KOPT-K1 (cell line): ENCODE measurements around the gene LRRC4C.

ENCODE experiments used
- H3K27ac ChIP-seq: fragments of 200-600 bp; sonication (generic); 2 replicates; pipeline ENCODE4 v1.5.1; 2016; ENCODE audit warnings: antibody characterized with exemption, mild to moderate bottlenecking, low read depth, low read length; ENCODE audit not compliant: poor library complexity, severe bottlenecking
- H3K36me3 ChIP-seq: fragments of 200-600 bp; sonication (generic); 2 replicates; pipeline ENCODE4 v1.5.1; 2017; ENCODE audit warnings: antibody characterized with exemption, mild to moderate bottlenecking, low read length, moderate library complexity; ENCODE audit not compliant: insufficient read depth
- H3K9me3 ChIP-seq: fragments of 200-600 bp; sonication (generic); 2 replicates; pipeline ENCODE4 v1.5.1; 2017; ENCODE audit warnings: antibody characterized with exemption, low read length, mild to moderate bottlenecking; ENCODE audit not compliant: insufficient read depth, poor library complexity, severe bottlenecking

Gene LRRC4C

GRCh38 chr11:41206388-41206787 lies 253.1 kb downstream of the LRRC4C start:
- no peak overlapping the region for H3K27ac ChIP-seq
- H3K9me3 ChIP-seq: no peaks in the 10 kb centered on the region
- H3K36me3 ChIP-seq: no peaks in the 10 kb centered on the region

- Histone ChIP-seq H3K9me3 (no peaks in the 10 kb centered on the region), H3K36me3 (no peaks in the 10 kb centered on the region), H3K27ac (no peak overlapping the region)
These were observed 258.3 kb downstream of the LRRC4C start for GRCh38 chr11:41201156-41201555.

GRCh38 chr11:41190437-41191082 lies 268.9 kb downstream of the LRRC4C start:
- Histone ChIP-seq H3K27ac (no peak overlapping the region), H3K9me3 (no peaks in the 10 kb centered on the region)

GRCh38 chr11:41189701-41190436 lies 269.6 kb downstream of the LRRC4C start:
- H3K27ac ChIP-seq: no peak overlapping the region
- no peaks in the 10 kb centered on the region for H3K9me3 ChIP-seq
- no peaks in the 10 kb centered on the region for H3K36me3 ChIP-seq

More at GRCh38 chr11:41190437-41191082, 268.9 kb downstream of the LRRC4C start:
- H3K36me3 ChIP-seq: no peaks in the 10 kb centered on the region

GRCh38 chr11:41177791-41178190 lies 281.7 kb downstream of the LRRC4C start:
- H3K36me3 ChIP-seq: no peaks in the 10 kb centered on the region
- H3K27ac ChIP-seq: no peak overlapping the region
- H3K9me3 ChIP-seq: no peaks in the 10 kb centered on the region

- H3K36me3 ChIP-seq: no peaks in the 10 kb centered on the region
- H3K9me3 ChIP-seq: no peaks in the 10 kb centered on the region
- H3K27ac ChIP-seq: no peak overlapping the region
These were observed 284.0 kb downstream of the LRRC4C start for GRCh38 chr11:41175304-41175972.

- H3K9me3 ChIP-seq: no peaks in the 10 kb centered on the region
- no peaks in the 10 kb centered on the region for H3K36me3 ChIP-seq
- H3K27ac ChIP-seq: no peak overlapping the region
These were observed 313.1 kb downstream of the LRRC4C start for GRCh38 chr11:41146326-41146725.

GRCh38 chr11:41145420-41145819 lies 314.0 kb downstream of the LRRC4C start:
- no peaks in the 10 kb centered on the region for H3K36me3 ChIP-seq
- H3K9me3 ChIP-seq: no peaks in the 10 kb centered on the region
- no peak overlapping the region for H3K27ac ChIP-seq

- H3K9me3 ChIP-seq: no peaks in the 10 kb centered on the region
- H3K27ac ChIP-seq: no peak overlapping the region
- H3K36me3 ChIP-seq: no peaks in the 10 kb centered on the region
These were observed 324.5 kb downstream of the LRRC4C start for GRCh38 chr11:41134971-41135370.

GRCh38 chr11:41133023-41133422 lies 326.4 kb downstream of the LRRC4C start:
- H3K9me3 ChIP-seq: no peaks in the 10 kb centered on the region
- no peak overlapping the region for H3K27ac ChIP-seq
- no peaks in the 10 kb centered on the region for H3K36me3 ChIP-seq

- no peaks in the 10 kb centered on the region for H3K9me3 ChIP-seq
- no peak overlapping the region for H3K27ac ChIP-seq
- H3K36me3 ChIP-seq: no peaks in the 10 kb centered on the region
These were observed 337.9 kb downstream of the LRRC4C start for GRCh38 chr11:41121600-41121999.

- Histone ChIP-seq H3K9me3 (no peaks in the 10 kb centered on the region), H3K27ac (no peak overlapping the region), H3K36me3 (no peaks in the 10 kb centered on the region)
These were observed 340.0 kb downstream of the LRRC4C start for GRCh38 chr11:41119484-41119883.

GRCh38 chr11:41118521-41118920 lies 340.9 kb downstream of the LRRC4C start:
- H3K9me3 ChIP-seq: no peaks in the 10 kb centered on the region
- no peak overlapping the region for H3K27ac ChIP-seq
- no peaks in the 10 kb centered on the region for H3K36me3 ChIP-seq

GRCh38 chr11:41116970-41117369 lies 342.5 kb downstream of the LRRC4C start:
- H3K27ac ChIP-seq: no peak overlapping the region
- no peaks in the 10 kb centered on the region for H3K36me3 ChIP-seq
- H3K9me3 ChIP-seq: no peaks in the 10 kb centered on the region

GRCh38 chr11:41115066-41115465 lies 344.4 kb downstream of the LRRC4C start:
- Histone ChIP-seq H3K9me3 (no peaks in the 10 kb centered on the region), H3K27ac (no peak overlapping the region), H3K36me3 (no peaks in the 10 kb centered on the region)
